Measurements from ENCODE around the gene C2orf68.

DNA sequence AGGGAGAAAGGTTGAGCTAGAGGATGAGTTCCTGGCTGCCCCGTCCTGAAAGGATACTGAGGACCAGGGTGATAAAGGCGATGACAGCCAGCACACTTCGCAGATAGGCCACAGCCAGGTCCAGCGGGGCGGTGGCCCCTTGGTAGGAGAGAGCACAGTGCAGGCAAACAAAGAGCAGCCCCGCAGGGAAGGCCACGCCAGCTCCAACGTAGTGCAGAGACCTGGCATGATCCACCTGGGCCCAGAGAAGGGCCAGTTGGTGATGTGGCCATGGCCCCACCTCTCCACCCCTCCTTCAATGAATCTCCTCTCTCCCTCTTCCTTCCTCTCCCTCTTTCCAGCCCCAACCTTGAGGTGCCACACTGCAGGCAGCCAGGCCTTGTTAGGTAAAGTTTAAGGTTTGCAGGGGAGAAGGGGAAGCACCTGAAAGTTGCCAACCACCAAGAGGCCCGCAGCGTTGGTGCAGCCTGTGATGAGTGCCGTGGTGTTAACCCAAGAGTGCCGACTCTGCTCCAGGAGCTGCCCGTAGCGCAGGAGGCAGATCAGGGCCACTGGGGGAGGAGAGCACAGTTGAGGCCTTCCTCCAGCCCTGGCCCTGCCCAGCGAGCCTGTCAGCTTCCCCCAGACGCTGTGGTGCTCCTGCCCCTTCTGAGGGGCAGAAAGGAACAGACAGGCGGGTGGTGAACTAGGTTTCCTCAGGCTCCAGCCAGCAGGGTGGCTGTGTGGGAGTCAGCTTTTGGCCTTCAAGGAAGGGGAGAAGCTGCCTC, 12.2 kb downstream of the C2orf68 start:
- TF ChIP-seq, protein P1, sequence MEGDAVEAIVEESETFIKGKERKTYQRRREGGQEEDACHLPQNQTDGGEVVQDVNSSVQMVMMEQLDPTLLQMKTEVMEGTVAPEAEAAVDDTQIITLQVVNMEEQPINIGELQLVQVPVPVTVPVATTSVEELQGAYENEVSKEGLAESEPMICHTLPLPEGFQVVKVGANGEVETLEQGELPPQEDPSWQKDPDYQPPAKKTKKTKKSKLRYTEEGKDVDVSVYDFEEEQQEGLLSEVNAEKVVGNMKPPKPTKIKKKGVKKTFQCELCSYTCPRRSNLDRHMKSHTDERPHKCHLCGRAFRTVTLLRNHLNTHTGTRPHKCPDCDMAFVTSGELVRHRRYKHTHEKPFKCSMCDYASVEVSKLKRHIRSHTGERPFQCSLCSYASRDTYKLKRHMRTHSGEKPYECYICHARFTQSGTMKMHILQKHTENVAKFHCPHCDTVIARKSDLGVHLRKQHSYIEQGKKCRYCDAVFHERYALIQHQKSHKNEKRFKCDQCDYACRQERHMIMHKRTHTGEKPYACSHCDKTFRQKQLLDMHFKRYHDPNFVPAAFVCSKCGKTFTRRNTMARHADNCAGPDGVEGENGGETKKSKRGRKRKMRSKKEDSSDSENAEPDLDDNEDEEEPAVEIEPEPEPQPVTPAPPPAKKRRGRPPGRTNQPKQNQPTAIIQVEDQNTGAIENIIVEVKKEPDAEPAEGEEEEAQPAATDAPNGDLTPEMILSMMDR (IDR thresholded peaks at IDR 0.05; ENCODE audit: borderline replicate concordance, extremely low read depth, low read length, poor library complexity, severe bottlenecking) = no peak
- TF ChIP-seq EZH2 (IDR thresholded peaks at IDR 0.05; ENCODE audit: borderline replicate concordance, low read depth, low read length, severe bottlenecking) = no peak

All from DND-41 (cell line).